HT1080 (cell line): ENCODE results near the gene GP5. TPM values are rescaled to one million over a fixed set of nuclear protein-coding genes. Genes with fewer than 3 reads are reported as not detected.

Source experiments
- DNase-seq: peaks from one replicate; pipeline ENCODE4 v3.0.0-alpha.2; 2015; ENCODE audit warnings: low read depth
- total RNA-seq: library from RNA; depleted of rRNA; stranded (reverse); fragments of >200 nt; shearing (Covaris generic); gene quantifications from 2 replicates; pipeline ENCODE4 v1.2.3, GENCODE V29; 2014

GP5 gene
- total RNA-seq, 1 experiment from 2014 or later = not detected

- no peak for DNase-seq
Measured at GRCh38 chr3:194377708-194378107, 21.4 kb downstream of the GP5 start.

DNA sequence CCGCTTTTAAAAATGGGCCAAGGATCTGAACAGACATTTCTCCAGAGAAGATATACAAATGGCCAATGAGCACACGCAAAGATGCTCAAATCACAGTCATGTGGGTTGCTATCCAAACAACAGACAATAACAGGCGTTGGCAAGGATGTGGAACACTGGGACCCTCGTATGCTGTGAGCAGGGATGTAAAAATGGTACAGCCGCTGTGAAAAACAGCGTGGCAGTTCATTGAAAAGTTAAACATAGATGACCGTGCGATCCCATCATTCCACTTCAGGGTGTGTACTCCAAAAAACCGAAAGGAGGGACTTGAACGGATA lies 22.9 kb downstream of the GP5 start:
- no peak for DNase-seq

DNA sequence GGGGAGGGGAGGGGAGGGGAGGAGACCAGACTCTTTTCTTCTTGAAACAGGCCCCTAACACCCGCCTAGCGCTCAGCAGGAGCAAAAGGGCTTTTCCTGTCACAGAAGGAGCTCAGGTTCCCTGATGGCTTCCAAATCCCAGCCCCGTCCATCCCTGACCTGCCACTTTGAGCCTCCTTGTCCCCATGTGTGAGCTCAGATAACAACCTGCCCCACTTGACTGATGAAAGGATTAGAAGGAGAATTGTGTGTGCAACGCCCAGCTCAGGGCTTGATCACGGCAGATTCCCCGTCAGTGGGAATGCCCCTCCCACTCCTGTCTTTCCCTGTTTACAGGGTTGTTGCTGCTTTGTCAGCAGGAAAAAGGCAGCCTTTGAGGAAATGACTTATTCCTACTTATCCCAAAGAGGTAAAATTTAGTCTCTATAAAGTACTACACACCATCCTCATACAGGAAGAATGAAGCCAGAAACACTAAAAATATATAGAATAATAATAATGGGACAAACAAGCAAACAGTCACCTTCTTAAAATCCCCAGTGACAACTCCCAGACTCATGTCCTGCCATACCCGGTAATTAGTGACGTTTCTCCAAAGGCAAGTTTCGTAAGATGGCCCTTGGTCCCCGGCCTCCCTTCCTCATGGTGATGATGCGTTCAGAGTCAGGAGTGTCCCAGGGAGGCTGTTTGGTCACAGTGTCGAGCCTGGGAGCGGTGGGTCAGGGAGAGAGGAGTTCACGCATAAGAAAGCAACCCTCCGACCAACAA lies 23.4 kb downstream of the GP5 start:
- DNase-seq = no peak

DNA sequence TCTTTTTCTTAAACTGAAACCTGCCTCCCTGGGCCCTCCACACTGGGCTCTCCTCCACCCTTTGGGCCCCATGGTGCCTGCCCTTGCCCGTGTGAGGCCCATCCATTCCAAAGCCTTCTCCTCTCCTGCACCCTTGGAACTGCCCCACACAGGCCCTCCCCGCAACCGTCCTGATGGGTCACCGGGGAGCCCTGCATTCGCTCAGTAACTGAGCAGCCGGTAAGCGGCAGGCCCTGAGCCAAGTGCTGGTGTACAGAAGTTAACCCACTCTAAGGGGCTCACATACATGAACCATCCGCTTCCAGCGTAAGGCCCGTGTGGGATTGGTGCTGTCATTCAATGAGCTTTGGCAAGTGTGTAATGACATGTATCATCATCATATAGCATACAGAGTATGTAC lies 24.1 kb downstream of the GP5 start:
- no peak for DNase-seq

- no peak for DNase-seq
Measured at GRCh38 chr3:194373899-194374298, 25.2 kb downstream of the GP5 start.

GRCh38 chr3:194373028-194373427 lies 26.0 kb downstream of the GP5 start:
- no peak for DNase-seq

DNA sequence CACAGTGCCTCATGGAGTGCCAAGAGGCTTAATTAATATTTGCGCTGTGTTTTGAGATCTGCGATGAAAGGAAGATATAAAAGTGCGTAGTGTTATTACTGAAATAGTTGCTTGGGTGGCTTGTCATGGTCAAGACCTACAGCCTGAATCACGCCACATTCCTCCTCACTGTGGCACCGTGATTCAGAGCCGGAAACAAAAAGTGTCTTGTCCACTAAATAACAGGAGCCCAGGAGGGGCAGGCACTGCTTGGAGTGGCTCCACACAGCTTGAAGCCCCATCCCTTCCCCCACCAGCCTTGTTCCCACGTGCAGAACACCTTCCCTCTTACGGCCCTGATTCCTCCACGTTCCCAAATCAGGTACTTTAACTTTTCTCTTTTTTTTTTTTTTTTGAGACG lies 28.3 kb downstream of the GP5 start:
- peak; percentile 44 for DNase-seq

DNA sequence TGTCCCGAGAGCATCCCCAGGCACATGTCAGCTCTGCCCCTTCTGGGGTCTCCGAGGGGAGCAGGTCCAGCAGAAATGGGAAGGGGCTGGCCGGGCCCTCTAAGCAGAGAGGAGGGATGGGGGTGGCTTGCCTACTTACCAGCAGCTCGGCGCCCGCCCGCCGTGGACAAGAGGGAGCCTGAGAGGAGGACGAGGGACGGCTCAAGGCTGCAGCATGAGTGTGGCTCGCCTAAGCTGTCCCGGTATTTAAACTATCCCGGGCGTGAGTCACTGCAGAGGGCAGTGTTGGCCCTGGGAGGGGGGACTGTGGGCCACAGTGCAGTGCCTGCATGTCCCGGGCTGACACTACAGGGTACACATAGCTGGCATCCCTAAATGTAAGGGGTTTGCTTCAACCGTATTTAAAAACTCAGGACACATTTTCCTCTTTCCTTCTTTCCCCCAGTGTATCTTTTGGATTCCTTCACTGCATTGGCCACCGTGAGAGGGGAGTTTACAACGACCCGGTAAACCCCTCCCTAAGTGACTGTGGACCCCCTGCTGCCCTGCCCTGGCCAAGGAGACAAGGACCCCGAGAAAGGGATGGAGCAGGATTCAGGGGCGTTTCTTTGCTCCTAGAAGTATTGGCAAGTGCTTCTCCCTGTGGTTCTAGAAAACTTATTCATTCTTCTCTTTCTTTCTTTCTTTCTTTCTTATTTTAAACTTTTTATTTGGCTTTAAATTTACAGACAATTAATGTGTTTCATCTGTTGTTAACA lies 29.4 kb downstream of the GP5 start, which contains the start of gene LRRC15:
Gene LRRC15 (minus strand): TSS at position 222 of the 758 bp plus-strand sequence. CDS start 8,700 bp downstream, outside the sequence.
- peak; percentile 72 for DNase-seq

DNA sequence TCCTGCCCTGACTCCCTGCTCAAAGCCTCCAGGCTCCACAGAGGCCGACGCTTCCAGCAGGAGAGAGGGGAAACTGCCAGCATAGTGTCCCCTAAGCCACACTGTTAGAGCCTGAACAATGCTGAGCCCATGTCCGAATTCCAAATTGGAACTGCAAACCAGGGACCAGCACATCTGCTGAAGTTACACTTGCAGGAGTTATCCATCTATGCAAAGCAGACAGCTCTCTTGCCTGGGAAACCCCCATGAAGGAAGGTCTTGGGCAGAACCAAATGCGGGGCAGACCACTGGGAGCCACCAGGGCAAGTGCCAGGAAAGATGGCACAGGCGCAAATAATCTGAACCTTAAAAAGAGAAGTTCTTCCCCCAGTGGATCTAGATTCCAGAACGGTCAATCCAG lies 30.1 kb downstream of the GP5 start:
- no peak for DNase-seq

GRCh38 chr3:194367992-194368841 lies 30.8 kb downstream of the GP5 start:
- DNase-seq = no peak

GRCh38 chr3:194365978-194366490 lies 33.0 kb downstream of the GP5 start:
- no peak for DNase-seq

- DNase-seq = no peak
Measured at GRCh38 chr3:194365526-194365925, 33.5 kb downstream of the GP5 start.

DNA sequence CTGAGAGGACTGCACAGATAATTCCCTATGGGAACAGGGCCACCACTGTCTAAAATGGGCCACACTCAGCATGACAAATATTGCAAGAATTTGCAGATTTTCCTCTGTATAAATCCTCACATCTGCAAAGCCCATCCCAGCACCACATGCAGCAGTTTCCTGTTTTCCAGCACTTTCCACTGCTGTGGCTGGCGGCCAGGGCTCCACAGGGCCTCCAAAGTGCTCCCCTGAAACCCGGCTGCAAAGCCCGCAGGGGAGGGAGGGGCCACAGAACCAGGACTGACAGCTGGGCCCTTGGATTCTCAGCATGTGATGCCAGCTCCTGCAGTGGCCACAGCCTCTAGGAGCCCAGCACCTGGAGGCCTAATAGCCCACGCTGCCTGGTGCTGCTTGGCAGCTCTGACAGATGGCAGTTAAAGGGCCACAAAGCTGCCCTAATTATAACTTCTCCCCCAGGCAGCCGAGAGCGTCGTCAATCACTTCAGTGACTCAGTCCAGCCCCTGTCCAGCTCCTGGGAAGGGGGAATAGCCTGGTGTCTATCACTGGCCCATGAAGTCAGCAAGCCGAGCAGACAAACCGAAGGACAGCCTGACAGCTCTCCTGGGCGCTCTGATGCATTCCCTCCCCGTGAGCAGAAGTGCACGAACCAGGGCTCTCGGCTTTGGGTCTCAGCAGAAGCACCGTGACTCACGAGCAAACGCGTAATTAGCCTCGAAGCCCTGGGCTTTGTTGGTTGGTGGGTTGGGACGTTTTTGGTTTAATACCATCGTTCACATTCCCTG lies 34.2 kb downstream of the GP5 start:
- peak; percentile 72 for DNase-seq

- DNase-seq = no peak
Measured at GRCh38 chr3:194364314-194364651, 34.8 kb downstream of the GP5 start.

DNA sequence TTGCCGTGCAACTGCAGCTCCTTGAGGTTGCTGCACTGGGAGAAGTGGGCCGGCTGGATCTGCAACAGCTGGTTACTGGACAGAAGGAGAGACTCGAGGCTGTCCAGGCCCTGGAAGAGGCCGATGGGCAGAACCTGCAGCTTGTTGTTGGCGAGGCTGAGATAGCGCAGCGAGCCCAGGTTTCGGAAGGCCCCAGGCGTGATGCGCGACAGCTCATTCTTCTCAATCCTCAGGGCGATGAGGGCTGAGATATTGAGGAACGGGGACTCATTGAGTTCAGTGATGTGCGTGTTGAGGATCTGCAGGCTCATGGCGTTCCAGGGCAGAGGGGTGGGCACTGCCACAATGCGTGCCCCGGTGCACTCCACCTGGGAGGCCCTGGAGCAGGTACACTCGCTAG lies 38.5 kb downstream of the GP5 start:
- no peak for DNase-seq

DNA sequence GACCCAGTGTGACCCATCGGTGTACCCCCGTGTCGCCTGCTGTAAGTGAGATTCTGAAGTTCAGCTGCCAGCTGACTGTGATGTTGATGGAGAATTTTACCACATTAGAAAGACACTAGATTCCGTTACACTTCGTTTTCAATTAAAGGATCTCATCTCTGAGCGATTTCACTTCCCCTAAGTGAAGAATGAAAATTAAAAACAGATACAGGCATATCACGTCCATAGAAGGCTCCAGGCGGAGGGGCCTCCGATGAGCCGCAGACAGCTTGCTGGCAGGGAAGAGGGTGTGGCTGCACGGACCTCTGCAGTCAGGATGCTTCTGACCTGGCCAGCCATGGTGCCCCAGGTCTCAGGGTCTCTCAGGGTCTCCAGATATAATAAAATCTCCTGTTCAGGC lies 41.4 kb downstream of the GP5 start:
- DNase-seq = no peak

DNA sequence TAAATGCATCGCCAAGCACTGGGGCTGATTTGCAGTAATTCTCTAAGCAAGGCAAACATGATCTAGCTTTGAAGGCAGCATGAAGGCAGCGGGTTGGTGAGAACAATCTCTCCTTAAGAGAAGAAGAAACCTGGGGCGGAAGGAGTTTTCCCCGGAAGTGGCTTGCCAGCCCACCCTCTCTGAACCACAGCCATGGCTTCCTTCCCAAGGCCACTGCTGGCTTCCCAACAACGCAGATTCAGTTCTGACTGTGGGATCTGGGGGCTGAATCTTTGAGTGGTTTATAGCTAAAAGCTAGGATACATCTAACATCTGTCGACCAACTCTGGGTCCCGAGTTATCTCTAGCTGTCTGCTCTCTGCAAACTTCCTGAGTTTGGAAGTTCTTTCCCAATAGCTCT lies 43.7 kb downstream of the GP5 start:
- DNase-seq = no peak

DNA sequence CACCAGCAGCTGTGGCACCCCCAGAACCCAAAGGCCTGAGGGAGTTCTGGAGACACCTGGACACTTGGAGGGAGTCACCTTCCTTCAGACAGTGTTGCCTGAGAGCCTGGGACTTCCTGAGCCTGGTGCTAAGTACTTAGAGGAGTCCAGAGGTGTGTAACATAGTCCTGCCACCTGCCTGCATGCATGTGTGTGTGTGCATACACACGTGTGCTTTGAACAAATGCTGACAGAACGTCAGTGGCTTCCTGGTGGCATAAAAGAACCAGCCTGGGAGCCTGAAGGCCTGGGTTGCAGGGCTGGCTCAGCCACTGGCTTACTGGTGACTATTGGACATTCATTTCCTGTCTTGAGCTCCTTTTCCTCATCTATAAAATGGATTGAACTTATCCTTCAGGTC lies 44.8 kb downstream of the GP5 start:
- no peak for DNase-seq

DNA sequence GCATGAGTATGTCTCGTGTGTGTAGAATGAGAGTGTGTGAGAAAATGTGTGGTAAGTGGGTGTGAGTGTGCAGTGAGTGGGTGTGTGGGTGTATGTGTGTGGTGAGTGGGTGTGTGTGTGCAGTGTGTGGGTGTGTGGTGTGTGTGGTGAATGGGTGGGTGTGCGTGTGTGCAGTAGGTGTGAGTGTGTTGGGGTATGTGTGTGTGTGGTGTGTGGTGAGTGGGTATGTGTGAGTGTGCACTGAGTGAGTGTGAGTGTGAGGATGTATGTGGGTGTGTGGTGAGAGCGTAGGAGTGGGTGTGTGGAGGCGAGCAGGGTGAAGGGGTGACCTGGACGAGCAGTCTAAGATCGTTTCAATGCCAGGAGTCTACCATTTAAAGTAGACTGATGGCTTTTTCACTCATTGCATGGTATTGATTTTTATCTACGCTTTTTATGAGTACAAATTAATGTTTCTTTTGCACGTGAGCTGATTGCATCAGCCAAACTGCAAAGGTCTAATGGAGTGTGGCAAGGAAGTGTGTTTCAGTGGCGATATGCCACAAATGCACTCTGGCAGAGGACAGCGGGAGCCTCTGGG lies 46.3 kb downstream of the GP5 start:
- DNase-seq = no peak

DNA sequence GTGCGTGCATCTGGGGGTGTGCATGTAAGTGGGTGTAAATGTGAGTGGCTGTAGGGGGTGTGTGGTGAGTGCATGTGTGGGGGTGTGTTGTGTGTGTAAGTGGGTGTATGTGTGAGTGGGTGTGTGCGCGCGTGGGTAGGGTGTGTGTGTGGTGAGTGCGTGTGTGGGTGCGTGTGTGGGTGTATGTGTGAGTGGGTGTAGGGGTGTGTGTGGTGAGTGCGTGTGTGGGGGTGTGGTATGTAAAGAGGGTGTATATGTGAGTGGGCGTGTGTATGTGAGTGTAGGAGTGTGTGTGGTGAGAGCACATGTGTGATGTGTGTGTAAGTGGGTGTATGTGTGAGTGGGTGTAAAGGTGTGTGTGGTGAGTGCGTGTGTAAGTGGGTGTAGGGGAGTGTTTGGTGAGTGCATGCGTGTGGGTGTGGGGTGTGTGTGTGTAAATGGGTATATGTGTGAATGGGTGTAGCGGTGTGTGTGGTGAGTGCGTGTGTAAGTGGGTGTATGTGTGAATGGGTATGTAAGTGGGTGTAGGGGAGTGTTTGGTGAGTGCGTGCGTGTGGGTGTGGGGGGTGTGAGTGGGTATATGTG lies 47.0 kb downstream of the GP5 start:
- no peak for DNase-seq
